ENCODE data around the gene CNOT4. TPM values are rescaled to one million over a fixed set of nuclear protein-coding genes. Genes with fewer than 3 reads are reported as not detected.

CNOT4 gene
- total and polyA plus RNA-seq, 2 of the 4 experiments (the other 2 are of a cell fraction): 7.0 to 8.1 TPM

GRCh38 chr7:135475521-135475920, 34.4 kb downstream of the CNOT4 start:
- Histone ChIP-seq H3K9ac (ENCODE audit: low read depth, low read length) (no peak overlapping the region), H3K9me3 (ENCODE audit: control insufficient read depth, insufficient read depth, low read length) (no peaks in the 10 kb centered on the region), H2AK9ac (replicated peaks; ENCODE audit: low read depth, low read length, poor library complexity) (no peak overlapping the region), H4K91ac (ENCODE audit: insufficient read depth, low read depth, low read length) (no peak overlapping the region), H2BK5ac (ENCODE audit: low read depth, low read length, poor library complexity, severe bottlenecking) (no peak overlapping the region), H2AFZ (replicated peaks; ENCODE audit: low read length, poor library complexity) (no peak overlapping the region), H3K79me1 (ENCODE audit: low read depth in 1 of 2, low read length in 2 of 2) (peaks cover 18 to 48% of the 10 kb centered on the region in 2 experiments), H2AK5ac (ENCODE audit: low read depth, low read length) (no peak overlapping the region), H4K8ac (ENCODE audit: low read depth in 2 of 2, low read length in 2 of 2) (no peak overlapping the region), H2BK20ac (ENCODE audit: low read depth, low read length) (no peak overlapping the region), H2BK15ac (ENCODE audit: low read depth, low read length) (no peak overlapping the region), H3K23ac (ENCODE audit: low read depth, low read length) (no peak overlapping the region), H3K36me3 (ENCODE audit: control insufficient read depth, insufficient read depth, low read length) (0 out of 2 replicates have a peak, but pooled peaks cover 5% of the 10 kb centered on the region), H2BK120ac (ENCODE audit: low read depth, low read length) (no peak overlapping the region), H3K56ac (ENCODE audit: extremely low read depth, insufficient read depth, low read length) (no peak overlapping the region), H3K4me3 (ENCODE audit: insufficient read depth, low read depth, low read length) (no peak overlapping the region), H4K20me1 (ENCODE audit: insufficient read depth, low read length) (peaks cover 9% of the 10 kb centered on the region; the same call in 1 of the 2 replicates), H4K5ac (ENCODE audit: low read depth, low read length) (no peak overlapping the region), H3K27ac (ENCODE audit: insufficient read depth, low read length) (no peak overlapping the region), H3K14ac (replicated peaks; ENCODE audit: low read depth, low read length) (no peak overlapping the region), H3K4me2 (ENCODE audit: low read depth, low read length) (no peak overlapping the region), H3K18ac (ENCODE audit: low read depth, low read length) (no peak overlapping the region), H3K27me3 (ENCODE audit: control insufficient read depth, insufficient read depth, low read length) (no peaks in the 10 kb centered on the region), H3K9me1 (ENCODE audit: insufficient read depth, low read length) (no peaks in the 10 kb centered on the region; the same call in 1 of the 2 replicates), H3K4ac (ENCODE audit: low read depth, low read length) (no peak overlapping the region), H3K4me1 (ENCODE audit: control insufficient read depth, insufficient read depth, low read length) (no peaks in the 10 kb centered on the region)
- ChIA-PET CTCF (no interaction called here), POLR2A (ENCODE audit: unreplicated experiment) (no interaction called here)
- DNase-seq (no peak), ATAC-seq (ENCODE audit: low read depth) (no peak)
- no TSS peak for BruUV-seq (replicated peaks)
- dilution Hi-C loops (cut with HindIII; ENCODE audit: low sequenced_read_pairs, unreplicated experiment) (no loop called here), in situ Hi-C loops (cut with MboI; ENCODE audit: low sequenced_read_pairs) (no loop called here), intact Hi-C loops (cut with micrococcal nuclease) (no loop called here)
- WGBS, 2 experiments (ENCODE audit: extremely low coverage in 2 of 2, insufficient read length in 1 of 2): 83% methylated on average over 1 of the region's 4 CpGs; no CpG with 5 or more reads in 1 of the 2 experiments
- TF ChIP-seq ELK1 (IDR thresholded peaks at IDR 0.05; ENCODE audit: borderline replicate concordance, low read depth, low read length) (no peak), CHD1 (IDR thresholded peaks at IDR 0.05; ENCODE audit: low read depth, low read length) (no peak), NFE2L2 (IDR thresholded peaks at IDR 0.05; ENCODE audit: low read depth, low read length) (no peak), POLR2A (IDR thresholded peaks at IDR 0.05; ENCODE audit: low read depth, low read length) (no peak), RFX5 (IDR thresholded peaks at IDR 0.05; ENCODE audit: low read depth, low read length) (no peak), USF2 (IDR thresholded peaks at IDR 0.05; ENCODE audit: low read depth, low read length) (no peak), CEBPB (IDR thresholded peaks at IDR 0.05; ENCODE audit: low read depth, low read length) (no peak), MXI1 (IDR thresholded peaks at IDR 0.05; ENCODE audit: borderline replicate concordance, low read depth, low read length) (no peak), RCOR1 (IDR thresholded peaks at IDR 0.05; ENCODE audit: insufficient replicate concordance, low read length) (no peak), MAFK (IDR thresholded peaks at IDR 0.05; ENCODE audit: low read depth, low read length) (no peak)

Data from IMR-90 (cell line).